Mononuclear cell (primary cell): ENCODE results near the gene PSORS1C1. TPM values are rescaled to one million over a fixed set of nuclear protein-coding genes. Genes with fewer than 3 reads are reported as not detected.

Source experiments
- H3K27me3 ChIP-seq: 2 replicates; pipeline ENCODE4 v1.6.0; 2011; ENCODE audit warnings: low read length, control low read depth; ENCODE audit not compliant: insufficient read depth
- H3K4me1 ChIP-seq: 2 replicates; pipeline ENCODE4 v1.5.1; 2011; ENCODE audit warnings: mild to moderate bottlenecking, low read length, control low read depth; ENCODE audit not compliant: insufficient read depth
- H3K4me3 ChIP-seq: 2 replicates; pipeline ENCODE4 v1.5.1; 2011; ENCODE audit warnings: mild to moderate bottlenecking, low read length, moderate library complexity
- H3K9me3 ChIP-seq: 2 replicates; pipeline ENCODE4 v1.5.1; 2011; ENCODE audit warnings: low read depth, mild to moderate bottlenecking, control low read depth, low read length
- total RNA-seq: library from RNA; depleted of rRNA; stranded (reverse); fragments of >200 nt; gene quantifications from one replicate; pipeline ENCODE4 v1.2.3, GENCODE V29; 2012

Gene PSORS1C1
- total RNA-seq, 1 donor, result not detected

DNA sequence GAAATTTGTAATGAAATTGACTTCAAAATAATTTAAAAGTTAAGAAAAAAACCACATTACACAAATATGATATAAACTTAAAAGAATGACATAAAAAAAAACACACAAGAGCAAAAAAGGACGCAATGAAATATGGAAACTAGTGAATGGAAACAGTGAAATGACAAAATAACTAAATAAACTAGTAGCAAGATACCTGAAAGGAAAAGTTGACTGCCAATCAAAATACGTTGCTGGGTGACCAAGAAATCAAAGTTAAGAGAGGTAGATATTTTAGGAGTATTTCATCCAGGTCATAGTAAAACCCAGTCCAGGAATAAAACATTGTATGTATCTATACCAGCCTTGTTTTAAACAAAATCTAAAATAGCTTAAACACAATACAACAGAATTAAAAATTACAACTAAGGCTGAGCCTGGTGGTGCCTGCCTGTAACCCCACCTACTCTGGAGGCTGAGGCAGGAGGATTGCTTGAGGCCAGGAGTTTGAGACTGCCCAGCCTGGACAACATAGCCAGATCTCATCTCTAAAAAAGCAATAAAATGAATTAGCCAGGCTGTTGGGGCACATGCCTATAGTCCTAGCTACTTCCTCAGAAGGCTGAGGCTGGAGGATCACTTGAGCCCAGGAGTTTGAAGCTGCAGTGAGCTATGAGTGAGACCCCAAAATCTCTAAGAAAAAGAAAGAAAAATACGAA lies 24.2 kb upstream of the PSORS1C1 start:
- Histone ChIP-seq H3K4me3 (no peak overlapping the region), H3K27me3 (peaks cover 3% of the 10 kb centered on the region), H3K9me3 (no peaks in the 10 kb centered on the region), H3K4me1 (peaks cover 22% of the 10 kb centered on the region)

DNA sequence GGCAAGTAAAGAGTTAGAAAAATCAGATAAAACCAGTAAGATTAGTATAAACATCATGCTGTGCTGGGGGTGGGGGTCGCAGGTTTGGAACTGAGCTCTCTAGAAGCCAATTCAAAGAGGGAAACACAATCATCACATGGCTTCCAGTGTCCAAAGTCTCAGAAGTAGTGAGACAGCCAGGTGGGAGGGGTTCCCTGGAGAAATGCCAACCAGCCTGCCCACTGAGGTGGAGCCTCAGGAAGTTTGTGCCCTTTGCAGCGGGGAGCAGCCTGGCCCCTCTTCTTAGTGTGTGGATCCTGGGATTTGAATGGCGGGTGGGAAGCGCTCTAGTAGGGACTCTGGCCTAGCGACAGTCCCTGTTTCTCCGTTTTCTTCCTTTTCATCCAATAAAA lies 23.6 kb upstream of the PSORS1C1 start:
- Histone ChIP-seq H3K4me3 (no peak overlapping the region), H3K4me1 (peaks cover 25% of the 10 kb centered on the region), H3K27me3 (peaks cover 3% of the 10 kb centered on the region), H3K9me3 (no peaks in the 10 kb centered on the region)

DNA sequence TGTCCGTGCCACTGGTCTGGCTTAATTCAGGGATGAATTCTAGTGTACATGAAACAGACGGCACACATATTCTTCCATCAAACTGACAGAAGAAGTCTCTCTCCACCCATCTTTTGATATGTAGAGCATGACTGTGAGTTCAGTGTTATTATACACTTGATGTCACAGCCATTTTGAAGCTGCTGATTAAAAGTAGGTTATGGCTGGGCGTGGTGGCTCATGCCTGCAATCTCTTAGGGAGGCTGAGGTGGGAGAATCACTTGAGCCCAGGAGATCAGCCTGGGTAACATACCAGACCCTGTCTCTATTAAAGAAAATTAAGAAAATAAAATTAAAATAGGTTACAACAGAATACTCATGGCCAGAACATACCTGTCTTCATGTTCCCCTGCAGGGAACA lies 22.9 kb upstream of the PSORS1C1 start:
- Histone ChIP-seq H3K4me1 (peaks cover 25% of the 10 kb centered on the region), H3K4me3 (no peak overlapping the region), H3K9me3 (no peaks in the 10 kb centered on the region), H3K27me3 (peaks cover 3% of the 10 kb centered on the region)

DNA sequence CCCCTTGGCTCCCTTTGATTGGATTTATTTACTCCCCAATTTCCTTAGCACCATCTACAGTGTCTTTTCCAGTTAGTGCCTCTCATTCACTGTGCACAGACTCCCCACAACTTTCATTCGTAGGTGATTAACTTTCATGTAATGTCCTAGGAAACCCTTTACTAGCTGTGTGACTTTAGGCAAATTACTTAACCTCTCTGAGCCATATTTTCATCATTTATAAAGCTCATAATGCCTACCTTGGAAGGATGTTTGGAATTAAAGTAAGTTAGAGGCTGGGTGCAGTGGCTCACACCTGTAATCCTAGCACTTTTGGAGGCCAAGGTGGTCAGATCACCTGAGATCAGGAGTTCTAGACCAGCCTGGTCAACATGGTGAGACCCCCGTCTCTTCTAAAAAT lies 22.4 kb upstream of the PSORS1C1 start:
- H3K9me3 ChIP-seq, result no peaks in the 10 kb centered on the region
- peaks cover 25% of the 10 kb centered on the region for H3K4me1 ChIP-seq
- no peaks in the 10 kb centered on the region for H3K27me3 ChIP-seq
- H3K4me3 ChIP-seq, result no peak overlapping the region

DNA sequence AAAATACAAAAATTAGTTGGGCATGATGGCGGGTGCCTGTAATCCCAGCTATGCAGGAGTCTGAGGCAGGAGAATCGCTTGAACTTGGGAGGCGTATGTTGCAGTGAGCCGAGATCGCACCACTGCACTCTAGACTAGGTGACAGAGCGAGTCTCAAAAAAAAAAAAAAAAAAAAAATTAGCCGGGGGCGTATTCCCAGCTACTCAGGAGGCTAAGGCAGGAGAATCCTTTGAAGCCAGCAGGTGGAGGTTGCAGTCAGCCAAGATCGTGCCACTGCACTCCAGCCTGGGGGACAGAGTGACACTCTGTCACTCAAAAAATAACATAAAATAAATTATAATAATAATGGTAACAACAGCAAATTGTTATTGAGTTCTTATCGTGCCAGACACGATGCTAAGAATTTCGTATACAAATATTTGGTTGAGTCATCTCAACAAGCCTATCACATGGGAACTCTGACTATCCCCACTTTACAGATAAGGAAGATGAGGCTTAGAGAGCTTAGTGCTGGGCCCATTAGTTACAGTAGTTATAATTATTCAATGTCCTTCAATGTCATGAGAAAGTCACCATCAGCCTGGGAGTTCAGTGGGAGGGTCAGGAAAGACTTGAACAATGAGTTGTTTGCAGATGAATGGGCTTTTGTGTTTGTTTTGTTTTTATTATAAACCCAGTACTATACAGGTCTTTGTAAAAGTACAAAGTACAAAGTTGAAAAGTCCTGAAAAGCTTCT lies 21.7 kb upstream of the PSORS1C1 start:
- Histone ChIP-seq H3K9me3 (no peaks in the 10 kb centered on the region), H3K27me3 (no peaks in the 10 kb centered on the region), H3K4me1 (peaks cover 25% of the 10 kb centered on the region), H3K4me3 (no peak overlapping the region)

DNA sequence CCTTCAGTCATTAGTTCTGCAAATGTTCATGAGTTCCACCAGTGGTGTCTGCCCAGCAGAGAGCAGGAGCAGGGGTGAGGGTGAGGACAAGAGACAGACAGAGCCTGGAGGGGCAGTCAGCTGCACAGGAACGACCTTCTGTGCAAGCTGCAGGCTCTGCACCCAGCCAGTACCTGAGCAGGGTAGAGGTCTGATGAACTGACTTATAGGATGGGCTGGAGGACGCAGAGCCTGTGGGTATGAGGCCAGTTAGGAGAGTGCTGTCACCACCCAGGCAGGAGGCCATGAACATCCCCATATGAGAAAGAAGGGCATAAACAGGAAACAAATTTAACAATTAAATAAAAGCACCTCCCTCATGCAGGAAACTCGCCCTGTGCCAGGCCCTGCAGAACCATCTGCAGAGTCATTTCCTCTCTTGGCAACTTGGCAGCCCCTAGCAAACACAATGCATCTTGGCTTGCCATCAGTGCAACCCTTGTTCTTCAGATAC lies 20.2 kb upstream of the PSORS1C1 start:
- Histone ChIP-seq H3K4me1 (peaks cover 25% of the 10 kb centered on the region), H3K9me3 (no peaks in the 10 kb centered on the region), H3K27me3 (no peaks in the 10 kb centered on the region), H3K4me3 (no peak overlapping the region)

DNA sequence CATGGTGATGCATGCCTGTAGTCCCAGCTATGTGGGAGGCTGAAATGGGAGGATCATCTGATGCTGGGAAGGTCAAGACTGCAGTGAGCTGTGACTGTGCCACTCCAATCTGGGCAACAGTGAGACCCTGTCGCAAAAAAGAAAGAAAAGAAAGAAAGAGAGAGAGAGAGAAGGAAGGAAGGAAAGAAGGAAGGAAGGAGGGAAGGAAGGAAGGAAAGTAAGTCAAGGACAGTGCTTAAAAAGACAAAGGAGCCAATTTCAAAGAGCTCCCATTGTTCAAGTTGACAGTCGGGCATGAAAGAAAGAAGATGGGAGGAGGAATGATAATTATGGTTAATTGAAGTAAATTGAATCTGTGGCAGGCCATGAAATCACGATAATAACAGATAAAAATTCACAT lies 18.4 kb upstream of the PSORS1C1 start:
- Histone ChIP-seq H3K4me1 (peaks cover 25% of the 10 kb centered on the region), H3K9me3 (no peaks in the 10 kb centered on the region), H3K4me3 (no peak overlapping the region), H3K27me3 (no peaks in the 10 kb centered on the region)

DNA sequence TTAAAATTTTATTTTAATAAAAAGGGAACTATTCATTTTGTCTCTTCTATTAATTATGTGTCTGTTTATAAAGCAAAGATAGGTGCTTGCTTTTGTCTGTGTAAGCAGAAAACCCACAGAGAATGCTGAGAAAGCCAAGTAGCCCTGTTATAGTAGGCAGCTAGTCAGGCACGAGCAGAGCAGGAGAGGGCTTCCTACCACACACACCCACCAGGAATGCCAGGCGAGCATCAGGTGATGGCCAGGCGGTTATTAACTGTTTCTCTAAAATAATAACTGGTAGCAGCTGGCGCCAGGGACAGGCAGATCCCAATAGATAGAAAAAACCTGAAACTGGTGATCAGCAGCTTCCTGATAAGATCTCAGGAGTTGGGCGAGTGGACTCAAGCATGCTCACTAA lies 17.9 kb upstream of the PSORS1C1 start:
- no peaks in the 10 kb centered on the region for H3K9me3 ChIP-seq

DNA sequence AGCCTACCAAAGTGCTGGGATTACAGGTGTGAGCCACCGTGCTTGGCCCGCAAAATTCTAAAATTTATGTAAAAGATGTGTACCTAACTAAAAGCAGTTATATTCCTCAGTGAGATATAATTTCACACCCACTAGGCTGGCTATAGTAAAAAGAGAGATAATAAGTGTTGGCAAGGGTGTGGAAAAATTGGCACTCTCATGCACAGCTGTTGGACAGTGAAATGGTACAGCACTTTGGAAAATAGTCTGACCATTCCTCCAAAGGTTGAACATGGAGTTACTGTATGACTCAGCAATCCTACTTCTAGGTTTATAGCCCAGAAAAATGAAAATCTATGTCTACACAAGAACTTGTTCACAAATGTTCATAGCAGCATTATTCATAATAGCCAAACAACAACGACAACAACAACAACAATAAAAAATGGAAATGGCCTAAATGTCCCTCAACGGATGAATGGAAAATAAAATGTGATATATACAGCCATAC lies 16.1 kb upstream of the PSORS1C1 start:
- H3K4me3 ChIP-seq, result no peak overlapping the region
- peaks cover 21% of the 10 kb centered on the region for H3K4me1 ChIP-seq
- no peaks in the 10 kb centered on the region for H3K9me3 ChIP-seq
- H3K27me3 ChIP-seq, result no peaks in the 10 kb centered on the region

More for the DNA sequence above, 17.9 kb upstream of the PSORS1C1 start:
- Histone ChIP-seq H3K4me1 (peaks cover 25% of the 10 kb centered on the region), H3K27me3 (no peaks in the 10 kb centered on the region), H3K4me3 (no peak overlapping the region)

DNA sequence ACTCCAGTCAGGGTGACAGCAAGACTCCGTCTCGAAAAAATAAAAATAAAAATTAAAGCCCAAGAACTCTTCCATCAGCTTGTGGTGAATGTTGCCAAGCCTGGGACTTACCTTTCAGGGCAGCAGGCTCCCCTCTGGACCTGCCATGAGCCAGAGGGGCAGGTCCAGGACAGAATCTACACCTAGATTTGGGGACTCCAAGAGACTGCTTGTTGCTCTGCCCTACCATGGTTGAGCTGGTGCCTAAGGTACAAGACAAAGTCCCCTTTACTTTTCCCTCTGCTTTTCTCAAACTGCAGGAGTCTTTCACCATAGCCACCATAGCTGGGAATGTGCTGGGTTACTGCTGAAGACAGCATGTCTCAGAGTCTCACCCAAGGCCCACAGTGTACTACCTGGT lies 11.5 kb upstream of the PSORS1C1 start:
- Histone ChIP-seq H3K9me3 (no peaks in the 10 kb centered on the region), H3K4me1 (no peaks in the 10 kb centered on the region), H3K27me3 (no peaks in the 10 kb centered on the region), H3K4me3 (no peak overlapping the region)

DNA sequence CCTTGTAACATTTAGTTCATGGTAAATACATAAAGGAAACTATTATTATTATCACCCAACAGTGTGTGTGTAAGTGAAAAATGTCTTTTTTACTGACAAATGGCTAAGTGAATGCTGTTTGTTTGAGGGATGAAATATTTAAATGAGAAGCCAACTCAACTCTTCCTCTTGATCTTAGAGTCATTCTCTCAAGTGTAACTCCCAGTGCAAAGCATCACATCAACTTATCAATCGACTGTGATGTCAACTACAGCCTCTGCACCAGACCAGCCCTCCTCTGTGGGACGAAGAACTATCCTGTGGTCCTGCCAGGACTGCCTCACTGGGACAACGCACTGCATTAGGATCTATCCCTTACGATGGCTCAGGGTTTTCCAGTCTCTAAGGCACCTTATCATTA lies 7.5 kb upstream of the PSORS1C1 start:
- H3K9me3 ChIP-seq, result no peaks in the 10 kb centered on the region
- peaks cover 4% of the 10 kb centered on the region for H3K4me1 ChIP-seq
- H3K4me3 ChIP-seq, result no peak overlapping the region
- no peaks in the 10 kb centered on the region for H3K27me3 ChIP-seq

DNA sequence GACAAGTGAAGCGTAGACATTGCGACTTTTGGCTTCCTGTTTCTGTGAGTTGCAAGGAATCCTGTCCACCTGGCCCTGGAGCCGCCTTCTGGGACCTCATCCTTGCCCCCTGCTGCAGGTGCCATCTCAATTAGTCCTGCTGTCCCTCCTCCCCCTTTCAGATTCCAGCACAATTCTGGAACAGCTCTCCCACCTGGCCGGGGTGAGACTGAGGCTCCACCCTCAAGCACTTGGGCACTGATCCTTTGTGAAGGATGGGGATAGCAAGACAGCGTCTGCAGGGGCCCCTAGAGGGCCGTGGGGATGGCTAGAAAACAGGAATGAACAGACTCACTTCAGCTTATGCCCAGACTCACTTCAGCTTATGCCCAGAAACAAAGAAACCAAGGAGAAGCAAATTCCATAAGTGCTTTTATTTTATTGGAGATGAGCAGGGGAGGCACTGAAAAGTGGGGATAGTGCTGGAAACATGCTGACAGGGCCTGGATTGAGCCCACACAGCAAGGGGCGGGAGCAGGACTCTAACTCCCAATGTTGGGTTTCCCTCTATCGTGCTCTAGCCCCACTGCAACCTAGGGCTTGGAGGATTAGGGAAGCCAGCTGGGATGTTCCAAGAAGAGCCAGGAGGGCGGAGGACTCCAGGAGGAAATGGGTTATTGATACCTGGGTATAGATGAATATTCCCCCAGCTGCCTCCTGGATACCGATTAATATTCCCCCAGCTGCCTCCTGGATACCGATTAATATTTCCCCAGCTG lies 3.6 kb upstream of the PSORS1C1 start:
- H3K4me1 ChIP-seq, result peaks cover 4% of the 10 kb centered on the region
- no peaks in the 10 kb centered on the region for H3K9me3 ChIP-seq
- H3K4me3 ChIP-seq, result no peak overlapping the region
- no peaks in the 10 kb centered on the region for H3K27me3 ChIP-seq

DNA sequence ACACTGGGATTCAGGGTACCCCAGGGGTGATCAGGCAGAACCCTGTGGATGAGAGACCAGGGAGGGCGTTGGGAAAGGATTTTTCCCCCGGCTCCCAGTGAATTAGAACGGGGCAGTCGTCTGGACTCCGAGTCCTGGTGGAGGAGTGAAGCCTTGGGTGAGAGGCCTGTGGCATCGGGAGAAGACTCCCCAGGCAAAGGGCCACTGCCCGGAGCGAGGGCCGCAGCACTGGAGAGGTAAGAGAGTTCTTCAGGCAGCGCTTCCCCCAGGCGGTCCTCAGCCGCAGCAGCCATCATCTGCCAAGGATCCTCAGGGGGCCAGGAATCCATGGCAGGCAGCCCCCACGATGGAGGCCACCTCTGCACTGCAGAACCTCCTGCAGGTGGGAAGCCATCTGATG lies 2.9 kb upstream of the PSORS1C1 start:
- no peaks in the 10 kb centered on the region for H3K9me3 ChIP-seq
- no peak overlapping the region for H3K4me3 ChIP-seq
- peaks cover 4% of the 10 kb centered on the region for H3K4me1 ChIP-seq
- H3K27me3 ChIP-seq, result no peaks in the 10 kb centered on the region

DNA sequence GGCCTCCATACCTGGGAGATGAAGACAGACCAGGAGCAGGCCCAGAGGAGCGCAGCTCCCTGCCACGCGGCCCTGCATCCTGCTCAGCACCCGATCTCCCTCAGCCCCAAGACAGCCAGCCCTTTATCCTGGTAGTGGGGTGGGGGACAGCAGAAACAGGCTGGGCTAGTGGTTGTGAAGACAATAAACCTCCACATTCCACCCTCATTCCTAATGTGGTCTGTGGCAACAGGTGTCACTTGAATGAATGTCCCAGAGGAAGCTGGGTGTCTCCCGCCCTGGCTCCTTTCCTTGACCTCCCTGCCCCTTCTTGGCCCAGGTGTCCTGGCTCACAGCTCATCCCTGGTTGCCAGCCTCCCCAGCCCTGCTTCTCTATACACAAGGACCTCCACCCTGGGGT lies 2.1 kb upstream of the PSORS1C1 start, which contains the start of gene C6orf15:
Gene C6orf15, minus strand, starts transcription at position 98 of the 400 bp plus-strand sequence. Its CDS starts 20 bp downstream, at position 78.
- Histone ChIP-seq H3K9me3 (no peaks in the 10 kb centered on the region), H3K4me3 (no peak within 1 kb of the TSS), H3K4me1 (peaks cover 4% of the 10 kb centered on the region), H3K27me3 (no peaks in the 10 kb centered on the region)
